ENCODE measurements around the gene ABCB10. TPM values are rescaled to one million over a fixed set of nuclear protein-coding genes. Genes with fewer than 3 reads are reported as not detected.

ABCB10 gene
- 18.5 and 20.4 TPM in 2 replicates for total RNA-seq (2014; rRNA removed; shearing (Covaris generic))

DNA sequence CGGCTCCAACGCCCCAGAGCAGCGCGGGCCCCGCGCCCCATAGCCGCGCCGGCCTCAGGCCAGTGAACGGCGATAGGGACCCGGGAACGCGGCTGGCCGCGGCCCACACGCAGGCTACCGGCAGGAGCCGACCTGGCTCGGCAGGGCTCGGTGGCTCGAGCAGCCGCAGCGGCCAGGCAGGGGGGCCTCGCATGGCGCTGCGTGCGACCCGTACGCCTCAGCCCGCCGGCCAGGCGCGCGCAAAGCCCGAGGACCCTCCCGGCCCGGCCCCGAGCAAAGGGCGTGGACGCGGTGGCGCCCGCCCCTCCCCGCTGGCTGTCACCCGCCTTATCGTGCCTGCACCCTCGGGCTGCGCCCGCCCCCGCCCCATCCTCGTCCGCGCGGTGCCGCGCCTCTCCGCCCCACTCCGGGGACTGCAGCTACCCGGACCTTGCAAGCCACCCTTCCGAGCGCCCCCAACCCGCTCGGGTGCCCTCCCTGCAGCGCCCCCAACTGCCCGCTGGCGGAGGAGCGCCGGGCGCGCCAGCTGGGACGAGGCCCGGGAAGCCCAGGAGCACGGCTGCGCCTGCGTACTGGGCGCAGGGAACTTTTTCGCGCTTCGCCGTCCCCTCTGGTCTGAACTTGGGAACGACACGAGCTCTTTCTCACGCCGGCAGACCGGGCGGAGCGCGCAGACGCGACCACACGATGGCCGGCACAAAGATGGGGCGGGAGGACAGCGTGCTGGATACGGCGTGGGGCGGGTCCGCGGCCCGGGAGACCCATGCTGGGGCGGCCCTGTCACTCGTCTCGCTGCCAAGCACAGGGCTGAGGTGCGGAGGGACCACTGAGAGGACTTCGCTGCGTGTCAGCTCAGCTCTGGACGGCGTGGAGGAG is at the start of gene ABCB10:
Gene ABCB10, minus strand, starts transcription at position 248 of the 876 bp plus-strand sequence. Its CDS starts 55 bp downstream, at position 193.

DNA sequence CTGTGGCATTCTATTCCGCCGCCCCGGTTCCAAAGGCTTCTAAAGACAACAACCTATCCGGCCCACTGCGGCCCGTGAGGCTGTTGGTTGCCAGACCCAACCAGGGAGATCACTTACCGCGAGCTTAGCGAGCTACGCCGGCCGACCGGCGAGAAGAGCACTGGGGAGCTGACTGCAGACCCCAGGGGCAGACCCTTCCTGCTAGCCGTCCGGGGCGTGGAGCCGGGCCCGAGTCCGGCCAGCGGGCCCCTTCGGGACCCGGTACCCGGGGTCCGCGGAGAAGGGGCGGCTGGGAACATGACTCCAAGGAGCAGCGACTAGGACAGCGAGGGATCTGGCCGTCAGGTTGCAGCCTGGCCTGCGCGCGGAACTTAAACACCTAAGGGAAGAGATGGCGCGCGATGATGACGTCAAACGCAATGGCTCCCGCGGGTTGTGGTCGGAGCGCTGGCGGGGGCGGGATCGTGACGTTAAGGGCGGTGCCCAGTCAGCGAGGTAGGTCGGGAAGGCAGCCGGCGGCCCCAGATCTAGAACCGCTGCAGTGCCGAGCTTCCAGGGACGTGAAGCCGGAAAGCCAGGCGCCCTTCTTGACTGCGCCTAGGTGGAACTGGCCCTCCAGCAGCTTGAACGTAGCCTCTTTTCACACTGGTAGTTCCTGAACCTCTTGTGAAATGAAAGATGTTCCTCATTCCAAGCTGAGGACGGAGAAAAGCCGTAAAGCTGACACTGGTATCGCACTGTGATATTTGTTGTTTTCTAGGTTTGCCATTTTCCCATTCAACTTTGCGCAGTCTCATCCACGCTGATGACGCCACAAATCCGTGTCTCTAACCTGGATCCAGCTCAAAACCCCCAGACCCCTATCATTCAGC is 50.3 kb downstream of the ABCB10 start, which contains the start of gene NUP133:
Gene NUP133, minus strand, starts transcription at position 391 of the 872 bp plus-strand sequence. Its CDS starts 92 bp downstream, at position 299.

Small RNAs within 50 kb of the gene (small RNA-seq; reads per million reads assigned to genes)
- gene HMGN2P19 (not detected), gene RNA5SP78 (0.25 reads per million), gene RNU4-21P (not detected)

Other genes starting within 250 kb of the ABCB10 start
- 16.7 and 17.8 TPM in 2 replicates for gene CCSAP, start 215.7 kb downstream of the ABCB10 start, total RNA-seq (2014; rRNA removed; shearing (Covaris generic))
- gene ACTA1, start 124.6 kb downstream of the ABCB10 start, total RNA-seq (2014; rRNA removed; shearing (Covaris generic)) = not detected in 2 replicates
- gene NUP133, start 50.4 kb downstream of the ABCB10 start, total RNA-seq (2014; rRNA removed; shearing (Covaris generic)) = 34.2 and 41.9 TPM in 2 replicates
- gene TAF5L, start 67.4 kb upstream of the ABCB10 start, total RNA-seq (2014; rRNA removed; shearing (Covaris generic)) = 37.8 and 43.3 TPM in 2 replicates
- gene URB2, start 67.5 kb upstream of the ABCB10 start, total RNA-seq (2014; rRNA removed; shearing (Covaris generic)) = 29.8 and 34.5 TPM in 2 replicates

Measured in A375 (cell line).